SU-DHL-6 (cell line): ENCODE results near the gene UBAP1.

ENCODE experiments used
- EZH2phosphoT487 ChIP-seq: fragments of 200-600 bp; sonication (generic), shearing (Covaris generic); conservative IDR thresholded peaks from 2 replicates; pipeline ENCODE4 v1.6.1; 2018; ENCODE audit warnings: mild to moderate bottlenecking, antibody characterized with exemption, low read length, moderate library complexity, mixed read lengths
- TF ChIP-seq, protein P1 (sequence below): fragments of 200-600 bp; sonication (generic); IDR thresholded peaks from one replicate; pipeline ENCODE4 v1.5.1; 2017; ENCODE audit warnings: antibody characterized with exemption, mild to moderate bottlenecking, low read length, moderate library complexity; ENCODE audit not compliant: insufficient read depth, poor library complexity, severe bottlenecking

DNA sequence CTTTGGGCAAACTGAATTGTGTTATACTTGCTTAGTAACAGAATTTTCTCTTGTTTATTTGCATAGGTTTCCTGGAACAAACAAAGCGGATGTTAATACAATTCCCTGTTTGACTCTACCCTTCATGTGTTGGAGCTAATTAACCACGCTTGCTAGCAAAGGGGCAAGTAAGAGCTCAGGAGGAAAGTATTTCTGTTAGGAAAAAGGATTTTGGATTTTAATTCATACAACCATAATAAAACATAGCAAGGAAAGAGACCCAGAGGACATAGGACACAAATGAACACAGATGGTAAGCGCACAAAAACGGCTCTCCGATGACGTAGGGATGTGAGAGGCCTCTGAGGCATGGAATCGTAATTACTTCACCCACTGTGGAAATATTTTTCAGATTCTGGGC, 47.3 kb upstream of the UBAP1 start:
- TF ChIP-seq, protein P1, sequence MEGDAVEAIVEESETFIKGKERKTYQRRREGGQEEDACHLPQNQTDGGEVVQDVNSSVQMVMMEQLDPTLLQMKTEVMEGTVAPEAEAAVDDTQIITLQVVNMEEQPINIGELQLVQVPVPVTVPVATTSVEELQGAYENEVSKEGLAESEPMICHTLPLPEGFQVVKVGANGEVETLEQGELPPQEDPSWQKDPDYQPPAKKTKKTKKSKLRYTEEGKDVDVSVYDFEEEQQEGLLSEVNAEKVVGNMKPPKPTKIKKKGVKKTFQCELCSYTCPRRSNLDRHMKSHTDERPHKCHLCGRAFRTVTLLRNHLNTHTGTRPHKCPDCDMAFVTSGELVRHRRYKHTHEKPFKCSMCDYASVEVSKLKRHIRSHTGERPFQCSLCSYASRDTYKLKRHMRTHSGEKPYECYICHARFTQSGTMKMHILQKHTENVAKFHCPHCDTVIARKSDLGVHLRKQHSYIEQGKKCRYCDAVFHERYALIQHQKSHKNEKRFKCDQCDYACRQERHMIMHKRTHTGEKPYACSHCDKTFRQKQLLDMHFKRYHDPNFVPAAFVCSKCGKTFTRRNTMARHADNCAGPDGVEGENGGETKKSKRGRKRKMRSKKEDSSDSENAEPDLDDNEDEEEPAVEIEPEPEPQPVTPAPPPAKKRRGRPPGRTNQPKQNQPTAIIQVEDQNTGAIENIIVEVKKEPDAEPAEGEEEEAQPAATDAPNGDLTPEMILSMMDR = no peak
- no peak for TF ChIP-seq EZH2phosphoT487
